HG02884 (cell line): Measurements from ENCODE around the gene ZNF544.

Experiments used
- ATAC-seq: cut with Tn5 transposase; IDR thresholded peaks from one replicate; pipeline ENCODE4 v1.9.1; 2021; ENCODE audit warnings: mild to moderate bottlenecking, moderate library complexity; ENCODE audit not compliant: unreplicated experiment

The ZNF544 gene

GRCh38 chr19:58228585-58229254 lies at the start of gene ZNF544:
Gene ZNF544, plus strand, starts transcription at chr19:58228914. Its CDS starts 15,110 bp downstream, at chr19:58244024.
- ATAC-seq = peak; percentile 85

- ATAC-seq = no peak
Observed at GRCh38 chr19:58181902-58182576, 46.7 kb upstream of the ZNF544 start.

GRCh38 chr19:58182577-58182988 lies 46.1 kb upstream of the ZNF544 start:
- no peak for ATAC-seq

- peak; percentile 80 for ATAC-seq
Observed at GRCh38 chr19:58182989-58183816, 45.5 kb upstream of the ZNF544 start, which contains the start of gene ZNF274. Gene ZNF274, plus strand, starts transcription at chr19:58183061. Its CDS starts 905 bp downstream, at chr19:58183966.

GRCh38 chr19:58183817-58184215 lies 44.9 kb upstream of the ZNF544 start:
- no peak for ATAC-seq

- no peak for ATAC-seq
Observed at GRCh38 chr19:58196901-58197616, 31.7 kb upstream of the ZNF544 start.

GRCh38 chr19:58203814-58204475 lies 24.8 kb upstream of the ZNF544 start:
- no peak for ATAC-seq

GRCh38 chr19:58204566-58204965 lies 24.1 kb upstream of the ZNF544 start:
- ATAC-seq = no peak

GRCh38 chr19:58209577-58209976 lies 19.1 kb upstream of the ZNF544 start:
- no peak for ATAC-seq

GRCh38 chr19:58212336-58213074 lies 16.2 kb upstream of the ZNF544 start:
- ATAC-seq = no peak

GRCh38 chr19:58213075-58213369 lies 15.7 kb upstream of the ZNF544 start:
- no peak for ATAC-seq

GRCh38 chr19:58217069-58217481 lies 11.6 kb upstream of the ZNF544 start:
- ATAC-seq = no peak

- ATAC-seq = no peak
Observed at GRCh38 chr19:58217607-58218391, 10.9 kb upstream of the ZNF544 start.

GRCh38 chr19:58218899-58219298 lies 9.8 kb upstream of the ZNF544 start:
- ATAC-seq = no peak

GRCh38 chr19:58227964-58228584 lies 640 bp upstream of the ZNF544 start:
- ATAC-seq = no peak

- no peak for ATAC-seq
Observed at GRCh38 chr19:58229255-58229639, 533 bp downstream of the ZNF544 start.

GRCh38 chr19:58237324-58237723 lies 8.6 kb downstream of the ZNF544 start:
- no peak for ATAC-seq

GRCh38 chr19:58243351-58243750 lies 14.6 kb downstream of the ZNF544 start:
- ATAC-seq = no peak

- ATAC-seq = no peak
Observed at GRCh38 chr19:58248886-58249285, 20.2 kb downstream of the ZNF544 start.
